WI38 (cell line): ENCODE results near the gene SMYD1.
"Not testable (repeated sequence)": the region's sequence is repeated elsewhere in the genome, so short reads cannot be mapped to it uniquely, and the experiment has no call there.

Experiments used
- H3K4me3 ChIP-seq: 2 replicates; pipeline ENCODE4 v1.5.1; 2011; ENCODE audit warnings: low read depth, mild to moderate bottlenecking, control low read depth, low read length
- CTCF ChIP-seq: IDR thresholded peaks from 2 replicates; pipeline ENCODE4 v1.5.1; 2012; ENCODE audit warnings: low read depth, mild to moderate bottlenecking, control low read depth, low read length

SMYD1 gene

GRCh38 chr2:88067598-88067997 is at the start of gene SMYD1:
SMYD1 (plus strand) TSS chr2:88067825; CDS start chr2:88067865, 40 bp downstream.
- no peak within 1 kb of the TSS for H3K4me3 ChIP-seq
- no peak for TF ChIP-seq CTCF

- H3K4me3 ChIP-seq, result not testable (repeated sequence)
These were observed 49.4 kb upstream of the SMYD1 start for GRCh38 chr2:88018077-88018805.

GRCh38 chr2:88018909-88019308 is 48.7 kb upstream of the SMYD1 start:
- H3K4me3 ChIP-seq, result no peak overlapping the region
- no peak for TF ChIP-seq CTCF

- H3K4me3 ChIP-seq, result no peak overlapping the region
- TF ChIP-seq CTCF, result no peak
These were observed 47.6 kb upstream of the SMYD1 start for GRCh38 chr2:88019985-88020384.

GRCh38 chr2:88022669-88022921 is 45.0 kb upstream of the SMYD1 start:
- no peak overlapping the region for H3K4me3 ChIP-seq
- TF ChIP-seq CTCF, result no peak

- TF ChIP-seq CTCF, result no peak
- no peak overlapping the region for H3K4me3 ChIP-seq
These were observed 43.1 kb upstream of the SMYD1 start for GRCh38 chr2:88024509-88024908.

- no peak for TF ChIP-seq CTCF
- H3K4me3 ChIP-seq, result no peak overlapping the region
These were observed 39.8 kb upstream of the SMYD1 start for GRCh38 chr2:88027697-88028389.

- H3K4me3 ChIP-seq, result no peak overlapping the region
- TF ChIP-seq CTCF, result no peak
These were observed 38.7 kb upstream of the SMYD1 start for GRCh38 chr2:88028931-88029330.
